Measurements from ENCODE around the gene CPLX3.

CPLX3 gene

GRCh38 chr15:74857082-74857655 is 30.7 kb downstream of the CPLX3 start:
- no peaks in the 10 kb centered on the region for H3K9me3 ChIP-seq (ENCODE audit: control insufficient read depth in 5 of 5, low read length in 5 of 5)
- H3K36me3 ChIP-seq (ENCODE audit: control insufficient read depth in 5 of 5, insufficient read depth in 5 of 5, low read length in 5 of 5) = peaks cover 0 to 29% (median 23%) of the 10 kb centered on the region in 5 donors
- H3K4me3 ChIP-seq (ENCODE audit: low read depth in 1 of 5, low read length in 5 of 5) = no peak overlapping the region
- no peaks in the 10 kb centered on the region for H3K27me3 ChIP-seq (ENCODE audit: control insufficient read depth in 5 of 5, insufficient read depth in 4 of 5, low read length in 5 of 5)
- H3K4me1 ChIP-seq (ENCODE audit: control insufficient read depth in 5 of 5, insufficient read depth in 5 of 5, low read length in 5 of 5) = peaks cover 3 to 36% (median 16%) of the 10 kb centered on the region in 5 donors
- H3K27ac ChIP-seq (ENCODE audit: low read depth, low read length) = no peak overlapping the region
- no peak overlapping the region for H3K9ac ChIP-seq (ENCODE audit: low read length in 5 of 5)

GRCh38 chr15:74857671-74858368 is 31.4 kb downstream of the CPLX3 start:
- Histone ChIP-seq H3K4me1 (ENCODE audit: control insufficient read depth in 5 of 5, insufficient read depth in 5 of 5, low read length in 5 of 5) (peaks cover 3 to 36% (median 16%) of the 10 kb centered on the region in 5 donors), H3K9ac (ENCODE audit: low read length in 5 of 5) (no peak overlapping the region), H3K4me3 (ENCODE audit: low read depth in 1 of 5, low read length in 5 of 5) (no peak overlapping the region), H3K27ac (ENCODE audit: low read depth, low read length) (no peak overlapping the region), H3K36me3 (ENCODE audit: control insufficient read depth in 5 of 5, insufficient read depth in 5 of 5, low read length in 5 of 5) (peaks cover 0 to 22% (median 17%) of the 10 kb centered on the region in 5 donors), H3K27me3 (ENCODE audit: control insufficient read depth in 5 of 5, insufficient read depth in 4 of 5, low read length in 5 of 5) (no peaks in the 10 kb centered on the region), H3K9me3 (ENCODE audit: control insufficient read depth in 5 of 5, low read length in 5 of 5) (no peaks in the 10 kb centered on the region)

GRCh38 chr15:74858369-74858740 is 31.9 kb downstream of the CPLX3 start:
- no peak overlapping the region for H3K27ac ChIP-seq (ENCODE audit: low read depth, low read length)
- peaks cover 3 to 36% (median 16%) of the 10 kb centered on the region in 5 donors for H3K4me1 ChIP-seq (ENCODE audit: control insufficient read depth in 5 of 5, insufficient read depth in 5 of 5, low read length in 5 of 5)
- no peaks in the 10 kb centered on the region for H3K27me3 ChIP-seq (ENCODE audit: control insufficient read depth in 5 of 5, insufficient read depth in 4 of 5, low read length in 5 of 5)
- H3K9ac ChIP-seq (ENCODE audit: low read length in 5 of 5) = no peak overlapping the region
- H3K4me3 ChIP-seq (ENCODE audit: low read depth in 1 of 5, low read length in 5 of 5) = no peak overlapping the region
- no peaks in the 10 kb centered on the region for H3K9me3 ChIP-seq (ENCODE audit: control insufficient read depth in 5 of 5, low read length in 5 of 5)
- H3K36me3 ChIP-seq (ENCODE audit: control insufficient read depth in 5 of 5, insufficient read depth in 5 of 5, low read length in 5 of 5) = peaks cover 0 to 17% (median 11%) of the 10 kb centered on the region in 5 donors

DNA sequence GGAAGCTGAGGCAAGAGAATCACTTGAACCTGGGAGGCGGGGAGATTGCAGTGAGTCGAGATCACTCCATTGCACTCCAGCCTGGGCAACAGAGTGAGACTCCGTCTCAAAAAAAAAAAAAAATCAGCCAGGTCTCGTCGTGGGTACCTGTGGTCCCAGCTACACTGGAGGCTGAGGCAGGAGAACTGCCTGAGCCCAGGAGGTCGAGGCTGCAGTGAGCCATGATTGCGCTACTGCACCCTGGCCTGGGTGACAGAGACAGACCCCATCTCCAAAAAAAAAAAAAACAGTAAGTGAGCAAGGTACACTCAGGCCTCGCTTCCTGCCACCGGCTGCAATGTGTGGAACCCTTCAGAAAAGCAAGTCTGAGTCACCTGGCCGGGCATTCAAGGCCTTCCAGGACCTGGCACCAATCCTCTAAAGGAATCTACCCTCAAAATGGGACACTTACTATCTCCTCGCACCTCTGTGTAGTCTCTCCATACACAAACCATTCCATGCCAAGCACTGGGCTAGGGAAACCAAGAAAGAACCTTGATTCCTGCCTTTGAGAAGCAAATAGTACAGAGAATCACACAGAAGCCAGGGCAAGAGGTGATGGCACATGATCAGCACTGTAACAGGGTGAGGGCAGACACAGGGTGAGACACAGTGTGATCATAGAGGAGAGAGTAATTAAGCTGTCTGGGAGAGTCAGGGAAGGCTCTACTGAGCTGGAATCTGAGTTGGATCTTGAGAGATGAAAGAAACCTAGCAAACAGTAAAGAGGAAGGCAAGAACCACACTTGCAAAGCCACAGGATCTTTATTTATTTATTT is 37.0 kb downstream of the CPLX3 start:
- Histone ChIP-seq H3K27me3 (ENCODE audit: control insufficient read depth in 5 of 5, insufficient read depth in 4 of 5, low read length in 5 of 5) (no peaks in the 10 kb centered on the region), H3K4me1 (ENCODE audit: control insufficient read depth in 5 of 5, insufficient read depth in 5 of 5, low read length in 5 of 5) (peaks cover 2 to 44% (median 30%) of the 10 kb centered on the region in 5 donors), H3K36me3 (ENCODE audit: control insufficient read depth in 5 of 5, insufficient read depth in 5 of 5, low read length in 5 of 5) (peaks cover 0 to 7% (median 2%) of the 10 kb centered on the region in 5 donors), H3K4me3 (ENCODE audit: low read depth in 1 of 5, low read length in 5 of 5) (no peak overlapping the region), H3K9me3 (ENCODE audit: control insufficient read depth in 5 of 5, low read length in 5 of 5) (no peaks in the 10 kb centered on the region), H3K9ac (ENCODE audit: low read length in 5 of 5) (no peak overlapping the region), H3K27ac (ENCODE audit: low read depth, low read length) (no peak overlapping the region)

DNA sequence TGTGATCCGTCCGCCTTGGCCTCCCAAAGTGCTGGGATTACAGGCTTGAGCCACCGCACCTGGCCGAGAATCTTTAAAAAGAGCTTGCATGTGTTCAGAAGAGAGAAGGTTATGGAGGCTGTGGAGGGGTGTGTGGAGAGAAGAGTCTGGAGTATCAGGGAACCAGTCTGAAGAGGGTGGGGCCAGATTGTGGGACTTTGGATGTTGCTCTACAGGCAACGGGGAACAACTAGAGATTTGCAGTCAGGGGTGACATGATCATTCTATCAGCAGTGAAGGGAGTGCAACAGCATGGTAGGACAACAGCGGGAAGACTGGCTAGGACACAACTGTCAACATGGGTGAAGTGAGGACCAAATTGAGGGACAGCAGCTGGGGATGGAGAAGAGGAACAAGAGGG is 37.9 kb downstream of the CPLX3 start:
- Histone ChIP-seq H3K36me3 (ENCODE audit: control insufficient read depth in 5 of 5, insufficient read depth in 5 of 5, low read length in 5 of 5) (peaks cover 0 to 7% (median 2%) of the 10 kb centered on the region in 5 donors), H3K27ac (ENCODE audit: low read depth, low read length) (no peak overlapping the region), H3K4me1 (ENCODE audit: control insufficient read depth in 5 of 5, insufficient read depth in 5 of 5, low read length in 5 of 5) (peaks cover 2 to 45% (median 33%) of the 10 kb centered on the region in 5 donors), H3K27me3 (ENCODE audit: control insufficient read depth in 5 of 5, insufficient read depth in 4 of 5, low read length in 5 of 5) (no peaks in the 10 kb centered on the region), H3K4me3 (ENCODE audit: low read depth in 1 of 5, low read length in 5 of 5) (no peak overlapping the region), H3K9me3 (ENCODE audit: control insufficient read depth in 5 of 5, low read length in 5 of 5) (no peaks in the 10 kb centered on the region), H3K9ac (ENCODE audit: low read length in 5 of 5) (peak overlapping the region in 1 of 5 donors; percentile 12)

DNA sequence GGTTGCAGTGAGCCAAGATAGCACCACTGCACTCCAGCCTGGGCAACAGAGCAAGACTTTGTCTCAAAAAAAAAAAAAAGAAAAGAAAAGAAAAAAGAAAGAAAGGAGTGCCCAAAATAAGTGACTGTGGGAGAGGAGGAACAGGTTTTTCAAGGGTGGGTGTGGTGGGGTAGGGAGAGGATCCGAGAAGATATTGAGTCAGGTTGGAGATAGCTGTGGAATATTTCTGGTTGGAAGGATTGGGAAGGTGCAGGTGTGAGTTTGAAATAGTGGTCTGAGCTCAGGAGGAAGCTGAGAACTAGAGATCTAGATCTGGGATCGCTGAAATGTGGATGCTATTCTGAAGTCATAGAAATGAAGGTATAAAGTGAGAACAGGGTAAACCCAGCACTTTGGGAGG is 38.9 kb downstream of the CPLX3 start:
- Histone ChIP-seq H3K36me3 (ENCODE audit: control insufficient read depth in 5 of 5, insufficient read depth in 5 of 5, low read length in 5 of 5) (peaks cover 0 to 7% (median 2%) of the 10 kb centered on the region in 5 donors), H3K27ac (ENCODE audit: low read depth, low read length) (no peak overlapping the region), H3K27me3 (ENCODE audit: control insufficient read depth in 5 of 5, insufficient read depth in 4 of 5, low read length in 5 of 5) (no peaks in the 10 kb centered on the region), H3K4me3 (ENCODE audit: low read depth in 1 of 5, low read length in 5 of 5) (no peak overlapping the region), H3K4me1 (ENCODE audit: control insufficient read depth in 5 of 5, insufficient read depth in 5 of 5, low read length in 5 of 5) (peaks cover 7 to 48% (median 41%) of the 10 kb centered on the region in 5 donors), H3K9me3 (ENCODE audit: control insufficient read depth in 5 of 5, low read length in 5 of 5) (no peaks in the 10 kb centered on the region), H3K9ac (ENCODE audit: low read length in 5 of 5) (no peak overlapping the region)

GRCh38 chr15:74866090-74866489 is 39.7 kb downstream of the CPLX3 start:
- Histone ChIP-seq H3K27ac (ENCODE audit: low read depth, low read length) (no peak overlapping the region), H3K27me3 (ENCODE audit: control insufficient read depth in 5 of 5, insufficient read depth in 4 of 5, low read length in 5 of 5) (no peaks in the 10 kb centered on the region), H3K9me3 (ENCODE audit: control insufficient read depth in 5 of 5, low read length in 5 of 5) (no peaks in the 10 kb centered on the region), H3K4me1 (ENCODE audit: control insufficient read depth in 5 of 5, insufficient read depth in 5 of 5, low read length in 5 of 5) (peaks cover 9 to 56% (median 49%) of the 10 kb centered on the region in 5 donors), H3K9ac (ENCODE audit: low read length in 5 of 5) (no peak overlapping the region), H3K36me3 (ENCODE audit: control insufficient read depth in 5 of 5, insufficient read depth in 5 of 5, low read length in 5 of 5) (peaks cover 0 to 7% (median 2%) of the 10 kb centered on the region in 5 donors), H3K4me3 (ENCODE audit: low read depth in 1 of 5, low read length in 5 of 5) (no peak overlapping the region)

DNA sequence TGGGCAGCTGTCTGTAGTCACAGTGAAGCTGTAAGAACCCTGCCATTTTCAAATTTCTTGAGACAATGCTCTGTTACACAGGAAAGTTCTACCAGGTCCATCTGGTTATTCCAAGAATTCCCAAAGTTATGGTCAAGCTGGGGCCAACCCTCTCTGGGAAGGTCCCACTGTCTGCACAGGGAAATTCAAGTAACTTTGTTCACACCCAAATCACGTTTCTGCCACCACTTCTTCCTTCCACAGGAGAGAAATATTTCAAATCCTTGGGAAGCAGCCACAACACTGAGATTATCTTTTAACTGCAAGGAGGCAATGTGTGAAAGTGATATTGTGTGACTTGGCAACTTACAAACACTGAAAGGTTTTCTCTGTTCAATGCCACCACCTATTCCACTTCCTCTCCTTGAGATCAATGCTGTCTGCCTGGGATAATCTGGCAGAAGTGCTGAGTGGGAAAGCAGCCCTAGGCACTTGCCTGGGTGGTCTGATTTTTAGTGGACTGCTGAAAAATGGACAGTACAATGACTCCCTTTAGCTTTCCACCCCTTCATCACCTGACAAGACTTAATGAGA is 41.1 kb downstream of the CPLX3 start:
- no peak overlapping the region for H3K27ac ChIP-seq (ENCODE audit: low read depth, low read length)
- peaks cover 9 to 70% (median 59%) of the 10 kb centered on the region in 5 donors for H3K4me1 ChIP-seq (ENCODE audit: control insufficient read depth in 5 of 5, insufficient read depth in 5 of 5, low read length in 5 of 5)

DNA sequence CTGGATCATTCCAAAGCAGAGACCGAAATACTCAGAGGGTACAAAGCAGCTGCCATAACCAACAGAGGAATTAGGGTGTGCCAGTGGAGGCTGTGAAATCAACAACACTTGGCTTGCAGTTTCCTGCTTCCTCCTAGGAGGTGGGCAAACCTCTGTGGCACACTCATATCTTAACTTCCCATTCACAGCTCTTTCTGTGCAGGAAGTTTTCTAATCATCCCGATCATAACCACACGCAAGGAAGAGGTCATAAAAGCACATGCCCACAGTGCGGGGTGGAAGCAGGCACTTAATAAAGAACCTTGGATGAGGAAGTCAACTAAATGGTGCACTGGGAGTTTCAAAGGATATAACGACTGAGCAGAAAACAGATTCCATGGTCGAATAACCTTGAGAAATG is 41.6 kb downstream of the CPLX3 start:
- no peak overlapping the region for H3K27ac ChIP-seq (ENCODE audit: low read depth, low read length)
- peaks cover 9 to 73% (median 62%) of the 10 kb centered on the region in 5 donors for H3K4me1 ChIP-seq (ENCODE audit: control insufficient read depth in 5 of 5, insufficient read depth in 5 of 5, low read length in 5 of 5)
- H3K36me3 ChIP-seq (ENCODE audit: control insufficient read depth in 5 of 5, insufficient read depth in 5 of 5, low read length in 5 of 5) = peaks cover 0 to 7% (median 2%) of the 10 kb centered on the region in 5 donors
- H3K9me3 ChIP-seq (ENCODE audit: control insufficient read depth in 5 of 5, low read length in 5 of 5) = no peaks in the 10 kb centered on the region
- H3K4me3 ChIP-seq (ENCODE audit: low read depth in 1 of 5, low read length in 5 of 5) = no peak overlapping the region
- H3K9ac ChIP-seq (ENCODE audit: low read length in 5 of 5) = peak overlapping the region in 1 of 5 donors; percentile 23
- no peaks in the 10 kb centered on the region for H3K27me3 ChIP-seq (ENCODE audit: control insufficient read depth in 5 of 5, insufficient read depth in 4 of 5, low read length in 5 of 5)

More for the DNA sequence above, 41.1 kb downstream of the CPLX3 start:
- Histone ChIP-seq H3K9ac (ENCODE audit: low read length in 5 of 5) (peak overlapping the region in 1 of 5 donors; percentile 23), H3K36me3 (ENCODE audit: control insufficient read depth in 5 of 5, insufficient read depth in 5 of 5, low read length in 5 of 5) (peaks cover 0 to 7% (median 2%) of the 10 kb centered on the region in 5 donors), H3K4me3 (ENCODE audit: low read depth in 1 of 5, low read length in 5 of 5) (no peak overlapping the region), H3K9me3 (ENCODE audit: control insufficient read depth in 5 of 5, low read length in 5 of 5) (no peaks in the 10 kb centered on the region), H3K27me3 (ENCODE audit: control insufficient read depth in 5 of 5, insufficient read depth in 4 of 5, low read length in 5 of 5) (no peaks in the 10 kb centered on the region)
